NB4 (cell line): Measurements from ENCODE around the gene RINT1.
"Not testable (repeated sequence)": the region's sequence is repeated elsewhere in the genome, so short reads cannot be mapped to it uniquely, and the experiment has no call there.

Experiments
- DNase-seq: peaks from one replicate; pipeline ENCODE4 v3.0.0; 2010; ENCODE audit warnings: low read depth
- H3K4me3 ChIP-seq: one replicate; pipeline ENCODE4 v1.5.1; 2011; ENCODE audit warnings: mild to moderate bottlenecking, low read depth, low read length, moderate library complexity
- CTCF ChIP-seq: IDR thresholded peaks from one replicate; pipeline ENCODE4 v1.5.1; 2012; ENCODE audit warnings: low read depth, low read length
- MAX ChIP-seq: IDR thresholded peaks from 2 replicates; pipeline ENCODE4 v1.6.1; 2011; ENCODE audit warnings: low read depth, low read length
- MYC ChIP-seq: IDR thresholded peaks from 2 replicates; pipeline ENCODE4 v1.6.1; 2011; ENCODE audit warnings: low read depth, low read length
- POLR2A ChIP-seq: IDR thresholded peaks from 2 replicates; pipeline ENCODE4 v1.6.1; 2011; ENCODE audit warnings: mild to moderate bottlenecking; ENCODE audit not compliant: insufficient read length; ENCODE audit errors: extremely low read depth

The RINT1 gene

GRCh38 chr7:105496521-105496920, 35.5 kb upstream of the RINT1 start:
- DNase-seq, result no peak

GRCh38 chr7:105497016-105497415, 35.0 kb upstream of the RINT1 start:
- TF ChIP-seq CTCF (no peak), POLR2A (no peak), MAX (no peak), MYC (no peak)
- no peak overlapping the region for H3K4me3 ChIP-seq
- no peak for DNase-seq

More at GRCh38 chr7:105496521-105496920, 35.5 kb upstream of the RINT1 start:
- TF ChIP-seq MYC (no peak), CTCF (no peak), MAX (no peak), POLR2A (no peak)
- H3K4me3 ChIP-seq, result no peak overlapping the region

- H3K4me3 ChIP-seq, result no peak overlapping the region
- DNase-seq, result no peak
- no peak for TF ChIP-seq MYC
- TF ChIP-seq POLR2A, result no peak
- no peak for TF ChIP-seq MAX
- TF ChIP-seq CTCF, result no peak
Measured at GRCh38 chr7:105502173-105502572, 29.8 kb upstream of the RINT1 start.

GRCh38 chr7:105512415-105512814, 19.6 kb upstream of the RINT1 start:
- TF ChIP-seq CTCF, result no peak
- no peak overlapping the region for H3K4me3 ChIP-seq
- DNase-seq, result no peak

GRCh38 chr7:105512926-105513526, 19.0 kb upstream of the RINT1 start:
- no peak for TF ChIP-seq POLR2A
- no peak for TF ChIP-seq MYC
- no peak for TF ChIP-seq CTCF
- TF ChIP-seq MAX, result no peak
- DNase-seq, result peak; percentile 43
- H3K4me3 ChIP-seq, result no peak overlapping the region

GRCh38 chr7:105515610-105516009, 16.4 kb upstream of the RINT1 start:
- not testable (repeated sequence) for H3K4me3 ChIP-seq, DNase-seq
